Fibroblast of lung (primary cell): ENCODE results near the gene NGF. TPM values are rescaled to one million over a fixed set of nuclear protein-coding genes. Genes with fewer than 3 reads are reported as not detected.
"Not testable (repeated sequence)": the region's sequence is repeated elsewhere in the genome, so short reads cannot be mapped to it uniquely, and the experiment has no call there.

Experiments
- DNase-seq, 2 donors: peaks; one replicate each; pipeline versions ENCODE4 v3.0.0 to v3.0.0-alpha.2; 2010; ENCODE audit warnings: low read depth in 2 of 2
- H2AFZ ChIP-seq: 2 replicates; pipeline ENCODE4 v1.5.1; 2012; ENCODE audit warnings: low read length, control low read depth, inconsistent platforms
- H3K27ac ChIP-seq: 2 replicates; pipeline ENCODE4 v1.5.1; 2011; ENCODE audit warnings: low read length, control low read depth; ENCODE audit not compliant: insufficient read depth
- H3K27me3 ChIP-seq: 2 replicates; pipeline ENCODE4 v1.5.1; 2011; ENCODE audit warnings: mild to moderate bottlenecking, low read length; ENCODE audit not compliant: control insufficient read depth, insufficient read depth
- H3K36me3 ChIP-seq: 2 replicates; pipeline ENCODE4 v1.5.1; 2011; ENCODE audit warnings: low read length; ENCODE audit not compliant: control insufficient read depth, insufficient read depth
- H3K4me1 ChIP-seq: 2 replicates; pipeline ENCODE4 v1.5.1; 2011; ENCODE audit warnings: low read length; ENCODE audit not compliant: control insufficient read depth, insufficient read depth; ENCODE audit errors: extremely low read depth
- H3K4me2 ChIP-seq: 2 replicates; pipeline ENCODE4 v1.5.1; 2011; ENCODE audit warnings: low read length, control low read depth; ENCODE audit not compliant: insufficient read depth; ENCODE audit errors: extremely low read depth
- H3K4me3 ChIP-seq, 4 experiments: fragments of 200-600 bp in 1 of 4; sonication (generic) in 1 of 4; replicated peaks in 1 of 4; 2 replicates each; pipeline ENCODE4 v1.5.1; 2011 to 2016; ENCODE audit warnings: low read length in 4 of 4, low read depth in 3 of 4, mild to moderate bottlenecking in 3 of 4, control low read depth in 2 of 4, inconsistent platforms in 1 of 4, mixed read lengths in 1 of 4; ENCODE audit not compliant: insufficient read depth in 1 of 4; ENCODE audit errors: control extremely low read depth in 1 of 4
- H3K79me2 ChIP-seq: 2 replicates; pipeline ENCODE4 v1.5.1; 2012; ENCODE audit warnings: mild to moderate bottlenecking, low read length, inconsistent platforms; ENCODE audit not compliant: control insufficient read depth, insufficient read depth
- H3K9ac ChIP-seq: 2 replicates; pipeline ENCODE4 v1.5.1; 2011; ENCODE audit warnings: mild to moderate bottlenecking, low read length, control low read depth; ENCODE audit not compliant: insufficient read depth
- H3K9me3 ChIP-seq: 2 replicates; pipeline ENCODE4 v1.5.1; 2012; ENCODE audit warnings: low read depth, low read length; ENCODE audit not compliant: control insufficient read depth, insufficient read depth
- H4K20me1 ChIP-seq: 2 replicates; pipeline ENCODE4 v1.5.1; 2011; ENCODE audit warnings: low read length; ENCODE audit not compliant: control insufficient read depth, insufficient read depth; ENCODE audit errors: extremely low read depth
- EZH2 ChIP-seq: IDR thresholded peaks from 2 replicates; pipeline ENCODE4 v1.5.1; 2012; ENCODE audit warnings: low read length, control low read depth, mild to moderate bottlenecking; ENCODE audit errors: missing control alignments
- polyA plus RNA-seq, 2 donors: library from polyadenylated mRNA; depleted of rRNA in 1 of 2; stranded (reverse) in 1 of 2; unstranded in 1 of 2; fragments of >200 nt; gene quantifications; 2 replicates each; pipeline ENCODE4 v1.2.1, GENCODE V29; 2011 to 2012; ENCODE audit warnings: missing spikeins in 1 of 2
- total RNA-seq: library from RNA; depleted of rRNA; stranded (reverse); fragments of >200 nt; gene quantifications from 2 replicates; pipeline ENCODE4 v1.2.1, GENCODE V29; 2014
- TF ChIP-seq, protein P1 (sequence below), 2 donors: IDR thresholded peaks in 1 of 2; conservative IDR thresholded peaks in 1 of 2; 1 replicate in 1 of 2; 2 replicates in 1 of 2; pipeline ENCODE4 v1.5.1; 2011 to 2012; ENCODE audit warnings: low read length in 2 of 2, control low read depth in 1 of 2, inconsistent platforms in 1 of 2, low read depth in 1 of 2, mild to moderate bottlenecking in 1 of 2

Gene NGF
- total and polyA plus RNA-seq, 2 donors (not counting 1 experiment from before 2014, with no cell fraction given): 4.0 to 17.6 TPM

DNA sequence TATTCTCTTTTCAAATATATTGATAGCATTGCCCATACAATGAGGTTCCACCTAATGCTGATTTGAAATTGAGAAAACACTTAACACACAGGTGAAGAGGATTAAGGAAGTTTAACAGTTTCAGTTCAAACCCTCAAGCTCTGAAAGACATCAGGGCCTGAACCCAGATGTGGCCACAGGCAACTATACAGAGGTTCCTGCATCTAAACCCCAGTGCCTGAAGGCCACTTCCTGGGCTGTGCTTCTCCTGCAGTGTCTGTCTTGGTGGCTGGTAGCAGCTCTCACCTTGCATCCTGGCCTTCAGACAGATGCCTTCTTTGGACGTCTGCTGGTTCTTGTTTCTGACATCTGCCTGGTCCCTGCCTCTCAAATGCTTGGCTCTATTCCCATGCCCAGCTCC lies 25.1 kb upstream of the NGF start:
- no peaks in the 10 kb centered on the region for H3K9me3 ChIP-seq
- no peaks in the 10 kb centered on the region for H3K79me2 ChIP-seq
- no peaks in the 10 kb centered on the region for H3K36me3 ChIP-seq
- no peak overlapping the region for H3K27ac ChIP-seq
- no peak overlapping the region for H2AFZ ChIP-seq
- TF ChIP-seq EZH2: no peak
- TF ChIP-seq, protein P1, sequence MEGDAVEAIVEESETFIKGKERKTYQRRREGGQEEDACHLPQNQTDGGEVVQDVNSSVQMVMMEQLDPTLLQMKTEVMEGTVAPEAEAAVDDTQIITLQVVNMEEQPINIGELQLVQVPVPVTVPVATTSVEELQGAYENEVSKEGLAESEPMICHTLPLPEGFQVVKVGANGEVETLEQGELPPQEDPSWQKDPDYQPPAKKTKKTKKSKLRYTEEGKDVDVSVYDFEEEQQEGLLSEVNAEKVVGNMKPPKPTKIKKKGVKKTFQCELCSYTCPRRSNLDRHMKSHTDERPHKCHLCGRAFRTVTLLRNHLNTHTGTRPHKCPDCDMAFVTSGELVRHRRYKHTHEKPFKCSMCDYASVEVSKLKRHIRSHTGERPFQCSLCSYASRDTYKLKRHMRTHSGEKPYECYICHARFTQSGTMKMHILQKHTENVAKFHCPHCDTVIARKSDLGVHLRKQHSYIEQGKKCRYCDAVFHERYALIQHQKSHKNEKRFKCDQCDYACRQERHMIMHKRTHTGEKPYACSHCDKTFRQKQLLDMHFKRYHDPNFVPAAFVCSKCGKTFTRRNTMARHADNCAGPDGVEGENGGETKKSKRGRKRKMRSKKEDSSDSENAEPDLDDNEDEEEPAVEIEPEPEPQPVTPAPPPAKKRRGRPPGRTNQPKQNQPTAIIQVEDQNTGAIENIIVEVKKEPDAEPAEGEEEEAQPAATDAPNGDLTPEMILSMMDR (conservative IDR thresholded peaks at IDR 0.05 in 1 of 2, IDR thresholded peaks at IDR 0.05 in 1 of 2; ENCODE audit: low read depth in 1 of 2, low read length in 2 of 2): no peak
- H3K9ac ChIP-seq: no peak overlapping the region
- H3K4me1 ChIP-seq: peaks cover 3% of the 10 kb centered on the region
- no peaks in the 10 kb centered on the region for H3K27me3 ChIP-seq
- H3K4me3 ChIP-seq: no peak overlapping the region
- H3K4me2 ChIP-seq: no peak overlapping the region
- no peaks in the 10 kb centered on the region for H4K20me1 ChIP-seq
- no peak for DNase-seq

DNA sequence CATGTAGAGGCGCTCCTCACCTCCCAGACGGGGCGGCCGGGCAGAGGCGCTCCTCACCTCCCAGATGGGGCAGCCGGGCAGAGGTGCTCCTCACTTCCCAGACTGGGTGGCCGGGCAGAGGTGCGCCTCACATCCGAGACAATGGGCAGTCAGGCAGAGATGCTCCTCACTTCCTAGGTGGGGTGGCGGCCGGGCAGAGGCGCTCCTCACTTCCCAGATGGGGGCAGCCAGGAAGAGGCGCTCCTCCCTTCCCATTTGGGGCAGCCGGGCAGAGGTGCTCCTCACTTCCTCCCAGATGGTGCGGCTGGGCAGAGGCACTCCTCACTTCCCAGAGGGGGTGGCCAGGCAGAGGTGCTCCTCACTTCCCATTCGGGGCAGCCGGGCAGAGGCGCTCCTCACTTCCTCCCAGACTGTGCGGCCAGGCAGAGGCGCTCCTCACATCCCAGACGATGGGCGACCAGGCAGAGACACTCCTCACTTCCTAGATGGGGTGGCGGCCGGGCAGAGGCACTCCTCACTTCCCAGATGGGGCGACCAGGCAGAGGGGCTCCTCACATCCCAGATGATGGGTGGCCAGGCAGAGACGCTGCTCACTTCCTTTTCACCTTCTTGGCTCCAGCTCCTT lies 22.6 kb upstream of the NGF start:
- H3K4me1 ChIP-seq, H3K27ac ChIP-seq, H3K27me3 ChIP-seq, H3K36me3 ChIP-seq, H3K9ac ChIP-seq, H3K79me2 ChIP-seq, H3K4me2 ChIP-seq, H3K9me3 ChIP-seq, H3K4me3 ChIP-seq, H4K20me1 ChIP-seq, H2AFZ ChIP-seq, DNase-seq: not testable (repeated sequence)

DNA sequence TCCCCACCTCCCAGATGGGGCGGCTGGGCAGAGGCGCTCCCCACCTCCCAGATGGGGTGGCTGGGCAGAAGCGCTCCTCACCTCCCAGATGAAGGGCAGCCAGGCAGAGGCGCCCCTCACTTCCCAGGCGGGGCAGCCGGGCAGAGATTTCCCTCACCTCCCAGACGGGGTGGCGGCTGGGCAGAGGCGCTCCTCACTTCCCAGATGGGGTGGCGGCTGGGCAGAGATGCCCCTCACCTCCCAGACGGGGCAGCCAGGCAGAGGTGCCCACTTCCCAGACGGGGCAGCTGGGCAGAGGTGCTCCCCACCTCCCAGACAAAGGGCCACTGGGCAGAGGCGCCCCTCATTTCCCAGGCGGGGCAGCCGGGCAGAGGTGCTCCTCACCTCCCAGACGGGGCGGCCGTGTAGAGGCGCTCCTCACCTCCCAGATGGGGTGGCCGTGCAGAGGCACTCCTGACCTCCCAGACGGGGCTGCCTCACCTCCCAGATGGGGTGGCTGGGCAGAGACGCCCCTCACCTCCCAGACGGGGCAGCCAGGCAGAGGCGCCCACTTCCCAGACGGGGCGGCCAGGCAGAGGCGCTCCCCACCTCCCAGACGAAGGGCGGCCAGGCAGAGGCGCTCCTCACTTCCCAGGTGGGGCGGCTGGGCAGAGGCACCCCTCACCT lies 21.9 kb upstream of the NGF start:
- not testable (repeated sequence) for H3K27me3 ChIP-seq, H2AFZ ChIP-seq, H3K36me3 ChIP-seq, H4K20me1 ChIP-seq, H3K4me1 ChIP-seq, H3K79me2 ChIP-seq, H3K9ac ChIP-seq, H3K9me3 ChIP-seq, H3K4me3 ChIP-seq, H3K27ac ChIP-seq, DNase-seq, H3K4me2 ChIP-seq

DNA sequence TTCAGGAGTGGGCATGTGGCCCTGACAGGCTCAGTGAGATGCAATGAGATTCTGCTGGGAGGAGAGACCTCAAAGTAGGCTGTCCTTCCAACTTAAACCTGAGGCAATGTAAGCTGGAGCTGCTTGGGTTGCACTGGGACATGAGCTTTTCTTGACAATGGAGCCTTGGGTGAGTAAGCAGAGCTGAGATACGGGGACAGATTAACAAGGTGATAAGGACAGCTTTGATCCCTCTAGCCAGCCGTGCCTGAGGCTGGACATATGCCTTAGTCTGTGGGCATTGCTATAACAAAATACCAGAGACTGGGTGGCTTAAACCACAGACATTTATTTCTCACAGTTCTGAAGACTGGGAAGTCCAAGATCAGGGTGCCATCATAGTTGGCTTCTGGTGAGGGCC lies 18.3 kb upstream of the NGF start:
- no peaks in the 10 kb centered on the region for H3K79me2 ChIP-seq
- H3K36me3 ChIP-seq: no peaks in the 10 kb centered on the region
- H2AFZ ChIP-seq: no peak overlapping the region
- H3K27ac ChIP-seq: no peak overlapping the region
- no peaks in the 10 kb centered on the region for H3K9me3 ChIP-seq
- no peak overlapping the region for H3K4me3 ChIP-seq
- no peaks in the 10 kb centered on the region for H3K27me3 ChIP-seq
- H3K4me2 ChIP-seq: no peak overlapping the region
- no peak overlapping the region for H3K9ac ChIP-seq
- no peak for TF ChIP-seq EZH2
- TF ChIP-seq, protein P1 (conservative IDR thresholded peaks at IDR 0.05 in 1 of 2, IDR thresholded peaks at IDR 0.05 in 1 of 2; ENCODE audit: low read depth in 1 of 2, low read length in 2 of 2): no peak
- H3K4me1 ChIP-seq: no peaks in the 10 kb centered on the region
- H4K20me1 ChIP-seq: no peaks in the 10 kb centered on the region
- no peak for DNase-seq
